Measurements from ENCODE around the gene ME3.

The ME3 gene

DNA sequence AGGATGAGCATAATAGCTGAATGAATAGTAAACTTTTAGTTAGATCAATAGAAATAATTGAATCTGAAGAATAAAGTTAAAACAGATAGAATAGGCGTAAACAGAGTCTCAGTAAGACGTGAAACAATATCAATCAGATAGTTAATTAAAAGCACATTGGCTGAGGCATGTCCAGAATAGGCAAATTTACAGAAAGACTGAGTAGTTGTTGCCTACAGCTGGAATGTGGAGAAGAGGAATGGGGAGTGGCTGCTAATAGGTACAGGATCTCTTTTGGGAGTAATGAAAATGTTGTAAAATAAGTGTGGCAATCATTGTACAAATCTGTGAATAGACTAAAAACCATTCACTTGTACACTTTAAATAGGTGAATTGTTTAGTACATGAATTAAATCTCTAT, 36.3 kb upstream of the ME3 start:
- TF ChIP-seq, protein P1, sequence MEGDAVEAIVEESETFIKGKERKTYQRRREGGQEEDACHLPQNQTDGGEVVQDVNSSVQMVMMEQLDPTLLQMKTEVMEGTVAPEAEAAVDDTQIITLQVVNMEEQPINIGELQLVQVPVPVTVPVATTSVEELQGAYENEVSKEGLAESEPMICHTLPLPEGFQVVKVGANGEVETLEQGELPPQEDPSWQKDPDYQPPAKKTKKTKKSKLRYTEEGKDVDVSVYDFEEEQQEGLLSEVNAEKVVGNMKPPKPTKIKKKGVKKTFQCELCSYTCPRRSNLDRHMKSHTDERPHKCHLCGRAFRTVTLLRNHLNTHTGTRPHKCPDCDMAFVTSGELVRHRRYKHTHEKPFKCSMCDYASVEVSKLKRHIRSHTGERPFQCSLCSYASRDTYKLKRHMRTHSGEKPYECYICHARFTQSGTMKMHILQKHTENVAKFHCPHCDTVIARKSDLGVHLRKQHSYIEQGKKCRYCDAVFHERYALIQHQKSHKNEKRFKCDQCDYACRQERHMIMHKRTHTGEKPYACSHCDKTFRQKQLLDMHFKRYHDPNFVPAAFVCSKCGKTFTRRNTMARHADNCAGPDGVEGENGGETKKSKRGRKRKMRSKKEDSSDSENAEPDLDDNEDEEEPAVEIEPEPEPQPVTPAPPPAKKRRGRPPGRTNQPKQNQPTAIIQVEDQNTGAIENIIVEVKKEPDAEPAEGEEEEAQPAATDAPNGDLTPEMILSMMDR (IDR thresholded peaks at IDR 0.05; ENCODE audit: low read length), result no peak
- TF ChIP-seq EZH2 (optimal IDR thresholded peaks at IDR 0.05; ENCODE audit: low read depth, low read length) (no peak), EZH2phosphoT487 (IDR thresholded peaks at IDR 0.05; ENCODE audit: low read length) (no peak)
- no peak overlapping the region for H3K4me3 ChIP-seq (ENCODE audit: low read length)
- H3K9me2 ChIP-seq (replicated peaks; ENCODE audit: insufficient read depth, low read length), result no peaks in the 10 kb centered on the region
- H3K9ac ChIP-seq (ENCODE audit: low read length), result no peak overlapping the region
- H4K20me1 ChIP-seq (ENCODE audit: insufficient read depth, low read length), result no peaks in the 10 kb centered on the region
- H2AFZ ChIP-seq (ENCODE audit: low read length), result no peak overlapping the region
- H3K27me3 ChIP-seq (replicated peaks; ENCODE audit: insufficient read depth, low read length), result no peaks in the 10 kb centered on the region
- no peaks in the 10 kb centered on the region for H3K36me3 ChIP-seq (replicated peaks; ENCODE audit: insufficient read depth, low read length)
- DNase-seq, result no peak
- H3K4me1 ChIP-seq (ENCODE audit: low read length), result no peaks in the 10 kb centered on the region
- no peaks in the 10 kb centered on the region for H3K9me3 ChIP-seq (replicated peaks; ENCODE audit: insufficient read depth, low read length)
- no peaks in the 10 kb centered on the region for H3K79me2 ChIP-seq (ENCODE audit: low read length)
- H3K27ac ChIP-seq (ENCODE audit: low read length), result no peak overlapping the region
- H3F3A ChIP-seq (ENCODE audit: insufficient read depth, low read length), result no peaks in the 10 kb centered on the region
- H3K4me2 ChIP-seq (ENCODE audit: low read depth, low read length), result no peak overlapping the region

DNA sequence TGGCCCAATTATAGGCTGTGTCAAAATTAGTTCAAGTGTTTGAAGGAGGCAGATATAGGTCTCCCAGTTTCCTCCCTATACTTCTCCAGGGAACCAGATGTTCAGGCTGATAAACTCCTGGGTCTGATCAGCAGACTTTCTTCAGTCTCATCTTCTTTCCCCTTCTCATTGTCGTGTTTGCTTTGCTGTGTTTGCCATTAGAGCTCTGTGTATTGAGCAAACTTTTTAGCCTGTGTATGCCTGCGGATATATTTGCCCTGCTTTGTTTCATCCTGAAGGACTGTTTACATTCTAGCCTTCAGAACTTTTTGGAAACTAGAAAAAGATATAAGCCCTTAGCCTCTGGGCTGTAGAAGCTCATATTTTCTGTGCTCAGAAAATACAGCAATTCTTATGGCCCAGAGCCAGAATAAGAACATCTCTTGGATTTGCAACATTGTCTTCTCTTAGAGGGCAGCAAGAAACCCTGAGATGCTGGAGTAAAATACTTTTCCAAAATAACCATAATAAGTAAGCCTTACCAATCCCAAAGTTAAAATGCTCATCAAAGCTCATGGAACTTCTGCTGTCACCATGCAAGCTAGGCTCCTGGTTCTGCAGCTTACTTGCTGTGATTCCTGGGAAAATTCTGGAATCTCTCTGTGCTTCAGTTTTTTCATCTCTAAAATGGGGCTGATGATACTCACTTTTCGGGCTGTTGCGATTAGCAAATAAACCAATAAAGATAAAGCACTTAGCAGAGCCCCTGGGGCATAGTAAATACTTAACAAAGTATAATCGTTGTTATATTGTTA, 34.1 kb upstream of the ME3 start:
- no peak for DNase-seq
- Histone ChIP-seq H3K4me1 (ENCODE audit: low read length) (no peaks in the 10 kb centered on the region), H3K36me3 (replicated peaks; ENCODE audit: insufficient read depth, low read length) (no peaks in the 10 kb centered on the region), H3K4me3 (ENCODE audit: low read length) (no peak overlapping the region), H3K9me3 (replicated peaks; ENCODE audit: insufficient read depth, low read length) (no peaks in the 10 kb centered on the region), H3K9ac (ENCODE audit: low read length) (no peak overlapping the region), H4K20me1 (ENCODE audit: insufficient read depth, low read length) (no peaks in the 10 kb centered on the region), H3K79me2 (ENCODE audit: low read length) (no peaks in the 10 kb centered on the region), H3K27me3 (replicated peaks; ENCODE audit: insufficient read depth, low read length) (no peaks in the 10 kb centered on the region), H3K9me2 (replicated peaks; ENCODE audit: insufficient read depth, low read length) (no peaks in the 10 kb centered on the region), H3F3A (ENCODE audit: insufficient read depth, low read length) (no peaks in the 10 kb centered on the region), H3K4me2 (ENCODE audit: low read depth, low read length) (no peak overlapping the region), H3K27ac (ENCODE audit: low read length) (no peak overlapping the region), H2AFZ (ENCODE audit: low read length) (no peak overlapping the region)
- TF ChIP-seq EZH2 (optimal IDR thresholded peaks at IDR 0.05; ENCODE audit: low read depth, low read length), result no peak
- no peak for TF ChIP-seq EZH2phosphoT487 (IDR thresholded peaks at IDR 0.05; ENCODE audit: low read length)
- TF ChIP-seq, protein P1 (IDR thresholded peaks at IDR 0.05; ENCODE audit: low read length), result no peak

DNA sequence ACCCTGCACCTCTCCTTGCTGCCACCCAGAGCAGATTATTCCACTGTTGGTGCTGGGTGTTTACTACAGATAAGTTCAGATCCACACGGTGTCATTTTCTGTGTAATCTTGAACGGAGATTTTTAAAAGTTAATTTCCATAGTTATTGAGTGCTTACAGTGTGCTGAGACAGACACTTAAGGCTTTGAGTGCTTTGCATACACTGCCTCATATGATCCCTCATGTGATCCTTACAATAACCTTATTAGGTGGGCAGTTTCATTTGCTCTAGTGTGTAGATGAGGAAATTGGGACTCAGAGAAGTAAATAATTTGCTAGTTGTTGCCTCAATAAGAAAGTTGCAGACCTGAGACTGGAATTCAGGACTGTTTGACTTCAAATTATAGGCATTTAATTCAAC, 32.3 kb upstream of the ME3 start:
- Histone ChIP-seq H3F3A (ENCODE audit: insufficient read depth, low read length) (no peaks in the 10 kb centered on the region), H3K4me3 (ENCODE audit: low read length) (no peak overlapping the region), H4K20me1 (ENCODE audit: insufficient read depth, low read length) (no peaks in the 10 kb centered on the region), H3K9ac (ENCODE audit: low read length) (no peak overlapping the region), H3K27me3 (replicated peaks; ENCODE audit: insufficient read depth, low read length) (no peaks in the 10 kb centered on the region), H3K4me1 (ENCODE audit: low read length) (no peaks in the 10 kb centered on the region), H3K9me2 (replicated peaks; ENCODE audit: insufficient read depth, low read length) (no peaks in the 10 kb centered on the region), H3K9me3 (replicated peaks; ENCODE audit: insufficient read depth, low read length) (no peaks in the 10 kb centered on the region), H3K27ac (ENCODE audit: low read length) (no peak overlapping the region), H3K79me2 (ENCODE audit: low read length) (no peaks in the 10 kb centered on the region), H3K36me3 (replicated peaks; ENCODE audit: insufficient read depth, low read length) (no peaks in the 10 kb centered on the region), H2AFZ (ENCODE audit: low read length) (no peak overlapping the region), H3K4me2 (ENCODE audit: low read depth, low read length) (no peak overlapping the region)
- no peak for TF ChIP-seq EZH2phosphoT487 (IDR thresholded peaks at IDR 0.05; ENCODE audit: low read length)
- no peak for TF ChIP-seq EZH2 (optimal IDR thresholded peaks at IDR 0.05; ENCODE audit: low read depth, low read length)
- TF ChIP-seq, protein P1 (IDR thresholded peaks at IDR 0.05; ENCODE audit: low read length), result no peak
- no peak for DNase-seq

Data from MM.1S (cell line).